Activated CD8-positive, alpha-beta memory T cell treated with anti-CD3 and anti-CD28 coated beads for 48 hours (primary cell): ENCODE data around the gene ABCG8.

Experiments
- DNase-seq, 3 experiments: peaks; one replicate each; pipeline ENCODE4 v3.0.0-alpha.2; 2020; ENCODE audit warnings: low read depth in 2 of 3, low spot score in 2 of 3

ABCG8 gene

GRCh38 chr2:43855292-43855691 lies 16.5 kb downstream of the ABCG8 start:
- no peak for DNase-seq

- DNase-seq, result no peak
Observed at GRCh38 chr2:43872151-43872550, 33.4 kb downstream of the ABCG8 start.

- DNase-seq, result no peak
Observed at GRCh38 chr2:43874776-43875451, 36.1 kb downstream of the ABCG8 start.

GRCh38 chr2:43877782-43878464 lies 39.2 kb downstream of the ABCG8 start:
- peak; percentile 24 to 50 (median 37) for DNase-seq

GRCh38 chr2:43879261-43879660 lies 40.5 kb downstream of the ABCG8 start:
- no peak for DNase-seq

- no peak for DNase-seq
Observed at GRCh38 chr2:43880471-43880870, 41.7 kb downstream of the ABCG8 start.

GRCh38 chr2:43880952-43881351 lies 42.2 kb downstream of the ABCG8 start:
- no peak for DNase-seq

GRCh38 chr2:43882312-43882711 lies 43.5 kb downstream of the ABCG8 start:
- no peak for DNase-seq

- no peak for DNase-seq
Observed at GRCh38 chr2:43884689-43885088, 45.9 kb downstream of the ABCG8 start.

GRCh38 chr2:43885132-43885632 lies 46.4 kb downstream of the ABCG8 start:
- no peak for DNase-seq

GRCh38 chr2:43887176-43887575 lies 48.4 kb downstream of the ABCG8 start:
- no peak for DNase-seq

GRCh38 chr2:43889416-43889815 lies 50.6 kb downstream of the ABCG8 start:
- DNase-seq, result no peak

- DNase-seq, result no peak
Observed at GRCh38 chr2:43890855-43891254, 52.1 kb downstream of the ABCG8 start.

- DNase-seq, result no peak
Observed at GRCh38 chr2:43894743-43895142, 56.0 kb downstream of the ABCG8 start.

- no peak for DNase-seq
Observed at GRCh38 chr2:43896906-43897305, 58.1 kb downstream of the ABCG8 start.

GRCh38 chr2:43897492-43897891 lies 58.7 kb downstream of the ABCG8 start:
- no peak for DNase-seq

GRCh38 chr2:43898134-43898837 lies 59.5 kb downstream of the ABCG8 start:
- no peak for DNase-seq

GRCh38 chr2:43898838-43899346 lies 60.1 kb downstream of the ABCG8 start:
- no peak for DNase-seq

GRCh38 chr2:43899589-43899988 lies 60.8 kb downstream of the ABCG8 start:
- DNase-seq, result no peak

- DNase-seq, result no peak
Observed at GRCh38 chr2:43905371-43905803, 66.6 kb downstream of the ABCG8 start.

GRCh38 chr2:43905871-43906270 lies 67.1 kb downstream of the ABCG8 start:
- DNase-seq, result no peak
